ENCODE results near the gene LRCH4.
A peak's percentile ranks its signal among the peaks of the same experiment; 100 is the strongest.
"Not testable (repeated sequence)": the region's sequence is repeated elsewhere in the genome, so short reads cannot be mapped to it uniquely, and the experiment has no call there.

LRCH4 gene

DNA sequence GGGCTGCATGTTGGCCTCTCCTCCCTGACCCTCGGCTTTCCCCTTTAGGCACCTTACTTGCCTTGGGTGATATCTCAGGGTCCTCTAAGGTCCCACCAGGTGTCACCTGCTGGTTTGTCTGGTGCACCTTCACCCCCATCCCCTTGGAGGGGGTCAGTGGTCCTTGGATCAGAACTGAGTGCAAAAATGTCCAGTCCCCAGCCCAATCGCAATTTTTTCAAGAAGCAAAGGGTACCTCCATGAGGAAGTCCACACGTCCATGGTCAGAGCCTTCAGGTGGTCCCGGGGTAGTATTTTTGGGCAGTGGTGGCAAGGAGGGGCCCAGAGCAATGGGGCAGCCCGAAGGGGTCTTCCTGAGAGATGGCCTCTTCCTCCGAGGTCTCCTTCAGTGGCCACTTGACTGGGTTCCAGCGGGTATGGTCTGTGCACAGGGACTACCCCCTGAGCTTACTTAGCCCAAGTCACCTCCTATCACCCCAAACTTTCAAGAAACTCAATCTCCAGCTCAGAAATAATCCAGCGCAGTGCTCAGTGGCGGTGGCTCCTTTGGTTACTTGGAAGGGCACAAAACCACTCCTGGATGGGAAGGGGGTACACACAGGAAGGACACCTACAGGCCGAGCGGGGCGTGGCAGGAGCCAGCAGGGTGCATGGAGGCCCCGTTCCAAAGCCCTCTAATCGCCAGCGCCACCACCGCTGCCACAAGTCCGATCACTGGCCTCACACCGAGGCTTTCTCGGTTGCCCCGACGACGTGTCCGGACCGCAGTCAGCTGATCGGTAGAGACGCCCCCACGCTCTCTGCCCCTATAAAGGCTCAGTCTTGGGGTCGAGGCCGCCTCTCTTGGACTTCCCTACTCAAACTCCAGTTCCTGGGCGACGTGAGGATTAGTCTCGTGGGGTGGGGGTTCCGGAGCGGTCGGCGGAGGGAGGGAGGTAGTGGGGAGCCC, 16.8 kb downstream of the LRCH4 start:
- H3K27ac ChIP-seq = peak overlapping the region; percentile 74
- TF ChIP-seq ZFX (IDR thresholded peaks at IDR 0.05; ENCODE audit: borderline replicate concordance) = no peak
- TF ChIP-seq, protein P1, sequence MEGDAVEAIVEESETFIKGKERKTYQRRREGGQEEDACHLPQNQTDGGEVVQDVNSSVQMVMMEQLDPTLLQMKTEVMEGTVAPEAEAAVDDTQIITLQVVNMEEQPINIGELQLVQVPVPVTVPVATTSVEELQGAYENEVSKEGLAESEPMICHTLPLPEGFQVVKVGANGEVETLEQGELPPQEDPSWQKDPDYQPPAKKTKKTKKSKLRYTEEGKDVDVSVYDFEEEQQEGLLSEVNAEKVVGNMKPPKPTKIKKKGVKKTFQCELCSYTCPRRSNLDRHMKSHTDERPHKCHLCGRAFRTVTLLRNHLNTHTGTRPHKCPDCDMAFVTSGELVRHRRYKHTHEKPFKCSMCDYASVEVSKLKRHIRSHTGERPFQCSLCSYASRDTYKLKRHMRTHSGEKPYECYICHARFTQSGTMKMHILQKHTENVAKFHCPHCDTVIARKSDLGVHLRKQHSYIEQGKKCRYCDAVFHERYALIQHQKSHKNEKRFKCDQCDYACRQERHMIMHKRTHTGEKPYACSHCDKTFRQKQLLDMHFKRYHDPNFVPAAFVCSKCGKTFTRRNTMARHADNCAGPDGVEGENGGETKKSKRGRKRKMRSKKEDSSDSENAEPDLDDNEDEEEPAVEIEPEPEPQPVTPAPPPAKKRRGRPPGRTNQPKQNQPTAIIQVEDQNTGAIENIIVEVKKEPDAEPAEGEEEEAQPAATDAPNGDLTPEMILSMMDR (IDR thresholded peaks at IDR 0.05) = peak; percentile 39

DNA sequence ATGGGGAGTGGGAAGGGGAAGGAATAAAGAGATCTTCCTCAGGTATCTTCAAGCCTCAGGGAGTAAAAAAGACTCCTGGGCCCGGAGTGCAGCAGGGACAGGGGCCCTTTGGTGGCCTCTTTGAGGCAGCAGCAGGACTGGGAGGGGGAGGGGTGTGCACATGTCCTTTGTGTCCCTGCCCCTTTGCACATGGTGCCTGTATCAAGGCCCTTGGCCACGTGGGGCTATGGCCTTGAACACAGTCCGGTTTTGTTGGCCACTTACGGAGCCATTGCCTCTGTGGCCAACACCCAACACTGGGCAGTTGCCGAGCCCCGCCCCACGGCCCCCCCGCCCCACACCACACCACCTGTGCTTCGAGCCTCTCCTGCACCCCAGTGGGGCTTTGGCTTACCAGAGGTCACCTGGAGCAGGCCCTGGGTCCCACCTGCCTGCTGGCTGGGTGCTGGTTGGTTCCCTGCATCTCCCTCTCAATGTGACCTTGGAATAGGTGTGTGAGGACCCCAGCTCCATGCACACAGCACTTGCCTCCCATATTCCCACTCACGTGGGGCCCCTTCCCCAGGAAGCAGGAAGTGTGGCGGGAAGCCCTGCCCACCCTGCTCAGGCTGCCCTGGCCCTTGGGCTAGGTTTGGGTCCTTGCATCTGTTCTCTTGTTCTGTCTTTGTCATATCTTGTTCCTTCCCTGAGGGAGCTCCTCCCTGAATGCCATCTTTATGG, 17.6 kb downstream of the LRCH4 start:
- TF ChIP-seq, protein P1 (IDR thresholded peaks at IDR 0.05) = no peak
- no peak for TF ChIP-seq ZFX (IDR thresholded peaks at IDR 0.05; ENCODE audit: borderline replicate concordance)
- H3K27ac ChIP-seq = peak overlapping the region; percentile 74

GRCh38 chr7:100567751-100568175, 18.2 kb downstream of the LRCH4 start:
- TF ChIP-seq, protein P1 (IDR thresholded peaks at IDR 0.05) = no peak
- TF ChIP-seq ZFX (IDR thresholded peaks at IDR 0.05; ENCODE audit: borderline replicate concordance) = no peak
- H3K27ac ChIP-seq = peak overlapping the region; percentile 74

- peak overlapping the region; percentile 74 for H3K27ac ChIP-seq
- TF ChIP-seq ZFX (IDR thresholded peaks at IDR 0.05; ENCODE audit: borderline replicate concordance) = no peak
- TF ChIP-seq, protein P1 (IDR thresholded peaks at IDR 0.05) = no peak
Observed at GRCh38 chr7:100567031-100567730, 18.7 kb downstream of the LRCH4 start.

DNA sequence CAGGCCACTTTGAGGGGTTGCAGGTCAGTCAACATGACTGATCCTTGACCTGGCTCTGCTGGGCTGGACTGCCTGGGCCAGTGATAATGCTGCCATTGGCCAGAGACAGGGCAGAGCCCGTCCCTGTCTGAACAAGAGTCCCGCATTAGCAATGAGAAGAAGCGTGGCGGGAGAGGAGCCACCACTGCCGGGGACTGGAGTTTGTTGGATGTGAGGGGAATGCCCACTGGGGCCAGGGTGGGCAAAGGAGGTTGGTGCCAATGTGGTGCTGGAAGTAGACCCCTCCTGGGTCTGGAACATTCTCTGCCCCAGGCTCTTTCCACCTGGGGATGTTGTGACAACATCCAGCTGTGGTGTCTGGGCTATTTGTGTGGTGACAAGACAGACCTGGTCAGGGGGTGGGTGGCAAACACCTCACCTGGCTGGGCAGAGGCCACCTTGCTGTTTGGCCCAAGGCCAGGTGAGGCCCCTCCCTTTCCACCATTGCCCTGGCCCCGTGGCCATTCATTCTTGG, 19.9 kb downstream of the LRCH4 start:
- TF ChIP-seq, protein P1 (IDR thresholded peaks at IDR 0.05) = no peak
- no peak for TF ChIP-seq ZFX (IDR thresholded peaks at IDR 0.05; ENCODE audit: borderline replicate concordance)
- peak overlapping the region; percentile 74 for H3K27ac ChIP-seq

DNA sequence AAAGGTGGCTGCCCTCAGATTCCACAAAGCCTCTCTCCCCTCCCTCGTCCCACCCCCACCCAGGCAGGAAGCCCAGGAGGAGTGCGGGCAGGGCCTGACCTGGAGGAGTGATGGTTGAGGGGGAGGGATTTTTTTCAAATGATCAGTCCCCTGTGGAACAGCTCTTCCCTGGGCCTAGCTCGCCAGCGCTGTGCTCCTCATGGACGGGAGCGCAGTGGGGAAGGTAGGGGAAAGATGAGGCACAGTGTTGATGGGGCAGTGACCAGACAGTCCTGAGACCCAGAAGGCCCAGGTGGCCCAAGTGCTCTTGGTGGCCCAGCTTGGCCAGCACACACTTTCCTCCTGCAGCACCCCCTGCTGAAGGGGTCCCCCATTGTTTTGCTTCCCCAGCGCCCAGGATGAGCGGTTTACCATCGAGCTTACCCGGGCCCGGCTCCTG, 20.8 kb downstream of the LRCH4 start:
- no peak for TF ChIP-seq ZFX (IDR thresholded peaks at IDR 0.05; ENCODE audit: borderline replicate concordance)
- TF ChIP-seq, protein P1 (IDR thresholded peaks at IDR 0.05) = no peak
- no peak overlapping the region for H3K27ac ChIP-seq

GRCh38 chr7:100564405-100564804, 21.5 kb downstream of the LRCH4 start:
- not testable (repeated sequence) for H3K27ac ChIP-seq
